Fibroblast of skin of abdomen (primary cell): ENCODE data around the gene PER1.
"Not testable (repeated sequence)": the region's sequence is repeated elsewhere in the genome, so short reads cannot be mapped to it uniquely, and the experiment has no call there.

Experiments used
- DNase-seq: peaks from one replicate; pipeline ENCODE4 v3.0.0-alpha.2; 2013

PER1 gene

DNA sequence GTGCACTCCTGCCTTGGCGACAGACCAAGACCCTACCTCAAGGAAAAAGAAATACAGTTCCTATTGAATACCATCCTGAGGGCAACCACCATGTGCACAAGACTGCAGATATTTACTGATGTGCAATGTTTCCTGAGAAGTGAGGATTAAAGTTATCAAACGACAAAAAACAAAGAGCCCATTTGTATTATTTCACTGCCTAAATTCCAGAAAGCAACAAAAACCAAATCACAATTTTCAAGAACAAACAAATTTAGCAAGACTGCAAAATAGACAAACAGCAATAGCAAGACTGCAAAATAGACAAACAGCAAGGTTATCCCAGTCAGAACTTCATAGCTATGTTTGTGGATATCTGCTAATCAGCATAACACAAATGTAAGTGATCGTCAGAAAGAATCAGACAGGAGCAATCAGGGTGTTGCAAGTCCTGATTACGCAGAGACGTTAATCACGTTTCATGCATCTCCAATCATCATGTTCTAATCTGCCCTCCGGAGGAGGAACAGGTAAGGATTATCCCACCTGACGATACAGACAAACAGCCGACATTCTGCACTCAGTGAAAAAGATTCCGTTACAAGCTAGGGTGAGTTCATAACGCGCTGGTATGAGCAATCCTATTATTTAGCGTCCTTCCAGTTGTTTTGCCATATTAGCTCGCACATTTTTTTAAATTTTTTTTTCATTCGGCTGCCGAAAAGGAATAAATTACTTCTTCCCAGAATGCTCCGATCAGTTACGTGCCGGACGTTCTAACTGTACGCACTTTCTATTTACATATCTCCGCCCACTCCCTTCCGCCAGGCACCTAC, 21.1 kb upstream of the PER1 start:
- DNase-seq, result peak; percentile 99

DNA sequence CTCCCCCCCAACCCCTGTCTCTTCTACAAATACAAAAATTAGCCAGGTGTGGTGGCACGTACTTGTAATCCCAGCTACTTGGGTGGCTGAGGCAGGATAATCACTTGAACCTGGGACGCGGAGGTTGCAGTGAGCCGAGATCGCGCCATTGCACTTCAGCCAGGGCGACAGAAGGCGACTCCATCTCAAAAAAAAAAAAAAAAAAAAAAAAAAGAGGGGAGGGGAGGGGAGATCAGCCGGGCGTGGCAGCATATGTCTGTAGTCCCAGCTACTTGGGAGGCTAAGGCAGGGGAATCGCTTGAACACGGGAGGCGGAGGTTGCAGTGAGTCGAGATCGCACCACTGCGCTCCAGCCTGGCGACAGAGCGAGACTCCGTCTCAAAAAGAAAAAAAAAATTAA, 18.0 kb upstream of the PER1 start:
- DNase-seq, result not testable (repeated sequence)

GRCh38 chr17:8167526-8167925, 15.3 kb upstream of the PER1 start:
- DNase-seq, result no peak

DNA sequence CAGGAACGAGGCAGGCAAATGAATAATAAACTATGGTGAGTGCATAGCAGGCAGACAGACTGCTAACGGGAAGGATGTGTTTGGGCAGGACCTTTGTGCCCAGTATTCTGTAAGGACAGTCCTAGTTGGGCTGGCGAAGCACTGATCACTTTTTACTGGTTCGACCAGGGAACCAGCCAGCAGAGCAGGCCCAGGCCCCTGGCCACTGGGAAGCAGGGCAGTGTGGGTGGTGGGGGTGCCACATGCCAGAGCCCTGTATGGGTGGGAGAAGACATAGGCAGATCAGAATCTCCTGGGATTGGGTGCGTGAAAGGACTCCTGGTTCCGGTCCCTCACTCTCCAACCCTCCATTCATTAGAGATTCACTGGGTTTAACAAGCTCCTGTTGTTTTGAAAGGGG, 14.5 kb upstream of the PER1 start:
- DNase-seq, result no peak

GRCh38 chr17:8164815-8165131, 12.6 kb upstream of the PER1 start:
- DNase-seq, result no peak

GRCh38 chr17:8163978-8164814, 12.0 kb upstream of the PER1 start:
- DNase-seq, result peak; percentile 40

GRCh38 chr17:8162997-8163977, 11.1 kb upstream of the PER1 start:
- DNase-seq, result no peak

DNA sequence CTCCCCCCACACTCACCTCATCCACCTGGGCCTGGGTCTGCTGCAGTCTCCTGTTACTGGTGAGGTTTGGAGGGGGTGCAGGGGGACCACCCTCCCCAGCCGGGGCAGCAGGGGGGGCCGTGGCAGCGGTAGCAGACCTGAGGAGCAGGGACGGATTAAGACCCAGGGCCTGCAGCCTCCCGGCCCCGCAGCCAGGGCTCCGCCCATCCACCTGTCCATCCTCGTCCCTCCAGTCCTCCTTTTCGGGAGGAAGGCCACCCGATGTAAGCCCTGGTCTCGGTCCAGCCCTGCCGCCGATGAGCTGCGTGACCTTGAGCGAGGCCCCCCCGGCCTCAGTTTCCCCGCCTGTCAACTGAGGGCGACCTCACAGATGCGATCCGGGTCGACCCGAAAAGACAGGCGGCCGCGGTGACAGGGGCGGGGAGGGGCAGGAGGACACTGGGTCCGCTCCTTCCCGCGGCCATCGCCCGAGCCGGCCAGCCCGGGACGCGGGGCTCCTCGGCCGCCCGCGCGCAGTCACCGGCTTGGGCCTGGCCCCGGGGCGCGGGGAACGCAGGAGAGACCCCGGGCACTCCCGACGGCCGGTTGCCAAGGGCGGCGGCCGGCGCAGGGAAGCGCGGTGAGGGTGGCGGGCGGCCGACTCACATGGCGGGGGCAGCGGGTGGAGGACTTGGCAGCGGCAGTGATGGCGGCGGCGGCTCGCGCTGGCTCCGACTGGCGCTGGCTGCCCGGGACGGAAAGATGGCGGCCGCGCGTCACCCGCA, 10.2 kb upstream of the PER1 start, which contains the start of gene VAMP2:
TSS of gene VAMP2 (minus strand) at position 716 of the 764 bp plus-strand sequence. CDS start at position 647, 69 bp downstream.
- DNase-seq, result peak; percentile 71

GRCh38 chr17:8161289-8162232, 9.4 kb upstream of the PER1 start:
- DNase-seq, result no peak

DNA sequence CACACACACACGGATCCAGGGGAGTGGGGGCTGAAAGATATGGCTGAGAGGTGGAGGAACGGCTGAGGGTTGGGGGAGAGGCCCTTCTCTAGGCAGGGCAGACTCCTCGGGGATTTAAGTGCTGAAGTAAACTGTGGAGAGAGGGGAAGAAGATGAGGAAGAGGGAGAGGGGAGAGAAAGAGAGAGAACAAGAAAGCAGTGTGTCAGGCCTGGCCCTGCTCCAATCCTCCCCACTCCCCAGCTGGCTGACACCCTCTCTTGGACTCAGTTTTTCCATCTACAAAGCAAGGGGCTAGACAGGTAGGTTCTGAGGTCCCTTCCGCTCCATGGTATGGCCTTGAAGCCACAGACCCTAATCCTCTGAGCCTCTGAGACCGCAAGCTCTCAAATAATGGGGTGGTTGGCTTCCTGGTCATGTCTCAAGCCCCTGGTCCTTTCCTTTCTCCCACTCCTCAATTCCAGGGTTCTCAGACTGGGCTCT, 8.6 kb upstream of the PER1 start:
- DNase-seq, result no peak

DNA sequence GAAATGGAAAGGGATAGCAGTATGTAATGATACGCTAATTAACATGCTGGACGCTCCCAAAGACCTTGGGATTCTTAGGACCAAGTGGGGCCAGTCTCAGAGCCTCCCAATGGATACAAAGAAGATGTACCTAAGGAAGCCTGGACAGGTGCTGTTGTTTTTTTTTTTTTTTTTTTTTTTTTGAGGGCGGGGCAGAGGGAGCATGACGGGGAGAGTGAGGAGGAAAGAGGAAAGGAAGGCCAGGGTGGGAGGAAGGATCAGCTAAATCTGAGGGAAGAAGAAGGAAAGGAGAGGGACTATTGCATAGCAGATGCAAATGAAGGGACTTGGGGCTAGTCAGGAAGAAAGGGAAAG, 8.0 kb upstream of the PER1 start:
- no peak for DNase-seq

- no peak for DNase-seq
Observed at GRCh38 chr17:8159459-8160223, 7.4 kb upstream of the PER1 start.

DNA sequence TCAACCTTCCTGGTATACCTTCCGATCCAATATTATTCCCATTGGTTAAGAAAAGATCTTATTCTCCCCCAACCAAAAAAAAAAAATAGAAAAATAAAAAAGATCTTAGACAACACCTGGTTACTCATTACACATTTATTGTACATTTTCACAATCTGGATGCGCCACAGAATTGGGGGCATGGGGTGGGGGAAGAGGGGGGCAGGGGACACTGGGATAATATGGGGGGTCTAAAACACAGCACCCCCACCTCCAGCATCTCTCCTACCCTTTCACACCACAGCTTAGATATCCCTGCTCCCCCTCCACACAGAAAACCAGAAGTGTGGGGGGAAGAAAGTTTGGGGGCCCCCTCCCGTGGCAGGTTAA, 6.8 kb upstream of the PER1 start:
- DNase-seq, result no peak

GRCh38 chr17:8158267-8159031, 6.2 kb upstream of the PER1 start:
- peak; percentile 77 for DNase-seq

- peak; percentile 100 for DNase-seq
Observed at GRCh38 chr17:8156246-8156992, 4.2 kb upstream of the PER1 start.

GRCh38 chr17:8155996-8156245, 3.7 kb upstream of the PER1 start:
- no peak for DNase-seq

- DNase-seq, result no peak
Observed at GRCh38 chr17:8155231-8155995, 3.2 kb upstream of the PER1 start.
